Neural cell (in vitro differentiated cells): ENCODE results near the gene WDR49. TPM values are rescaled to one million over a fixed set of nuclear protein-coding genes. Genes with fewer than 3 reads are reported as not detected.

ENCODE experiments used
- H2AFZ ChIP-seq: fragments of 200-600, 300-800 bp; sonication (generic), shearing (Covaris generic); 2 replicates; pipeline ENCODE4 v1.6.0; 2014; ENCODE audit warnings: low read depth, mild to moderate bottlenecking, antibody characterized with exemption, low read length, moderate library complexity
- H3F3A ChIP-seq: fragments of 200-600 bp; shearing (Covaris generic); 2 replicates; pipeline ENCODE4 v1.6.1; 2016; ENCODE audit warnings: mild to moderate bottlenecking, moderate library complexity, mixed read lengths, antibody characterized with exemption, low read length; ENCODE audit not compliant: insufficient read depth, poor library complexity, severe bottlenecking
- H3K27ac ChIP-seq: fragments of 200-600, 300-800 bp; sonication (generic), shearing (Covaris generic); 2 replicates; pipeline ENCODE4 v1.5.1; 2014; ENCODE audit warnings: mild to moderate bottlenecking, low read length, moderate library complexity
- H3K27me3 ChIP-seq: fragments of 300-800, 200-600 bp; sonication (generic), shearing (Covaris generic); 2 replicates; pipeline ENCODE4 v1.6.0; 2014; ENCODE audit warnings: mild to moderate bottlenecking, low read depth, low read length, moderate library complexity; ENCODE audit not compliant: insufficient read depth
- H3K36me3 ChIP-seq: fragments of 300-800, 200-600 bp; sonication (generic), shearing (Covaris generic); 2 replicates; pipeline ENCODE4 v1.5.1; 2014; ENCODE audit warnings: mild to moderate bottlenecking, antibody characterized with exemption, low read length, moderate library complexity; ENCODE audit not compliant: insufficient read depth
- H3K4me2 ChIP-seq: fragments of 300-800, 200-600 bp; sonication (generic), shearing (Covaris generic); 2 replicates; pipeline ENCODE4 v1.6.0; 2014; ENCODE audit warnings: mild to moderate bottlenecking, low read length
- H3K4me3 ChIP-seq: fragments of 300-800, 200-600 bp; sonication (generic), shearing (Covaris generic); 2 replicates; pipeline ENCODE4 v1.5.1; 2014; ENCODE audit warnings: mild to moderate bottlenecking, low read length, moderate library complexity
- H3K79me2 ChIP-seq: fragments of 200-600 bp; shearing (Covaris generic); replicated peaks from 2 replicates; pipeline ENCODE4 v1.6.0; 2014; ENCODE audit warnings: mild to moderate bottlenecking, low read length, moderate library complexity; ENCODE audit not compliant: insufficient read depth
- H3K9ac ChIP-seq: fragments of 300-800, 200-600 bp; sonication (generic), shearing (Covaris generic); 2 replicates; pipeline ENCODE4 v1.6.1; 2016; ENCODE audit warnings: mild to moderate bottlenecking, low read length, mixed read lengths
- H3K9me2 ChIP-seq: fragments of 200-600 bp; shearing (Covaris generic); 2 replicates; pipeline ENCODE4 v1.6.1; 2016; ENCODE audit warnings: mild to moderate bottlenecking, low read length, mixed read lengths; ENCODE audit not compliant: insufficient read depth
- H3K9me3 ChIP-seq: fragments of 200-600, 300-800 bp; sonication (generic), shearing (Covaris generic); 2 replicates; pipeline ENCODE4 v1.6.1; 2016; ENCODE audit warnings: mild to moderate bottlenecking, mixed run types, low read length, moderate library complexity, mixed read lengths
- H4K20me1 ChIP-seq: fragments of 200-600 bp; shearing (Covaris generic); 2 replicates; pipeline ENCODE4 v1.6.1; 2016; ENCODE audit warnings: mild to moderate bottlenecking, mixed run types; ENCODE audit not compliant: insufficient read depth
- EP300 ChIP-seq: fragments of 450-650 bp; conservative IDR thresholded peaks from 2 replicates; pipeline ENCODE4 v1.6.1; 2014; ENCODE audit warnings: antibody characterized with exemption, mild to moderate bottlenecking, moderate library complexity; ENCODE audit not compliant: poor library complexity, severe bottlenecking
- EZH2 ChIP-seq: fragments of 200-600, 300-800 bp; shearing (Covaris generic), sonication (generic); IDR thresholded peaks from 2 replicates; pipeline ENCODE4 v1.6.1; 2014; ENCODE audit warnings: antibody characterized with exemption, low read length, borderline replicate concordance, mild to moderate bottlenecking; ENCODE audit not compliant: insufficient read depth, poor library complexity, severe bottlenecking
- MXI1 ChIP-seq: fragments of 450-650 bp; conservative IDR thresholded peaks from 2 replicates; pipeline ENCODE4 v1.6.1; 2014; ENCODE audit warnings: antibody characterized with exemption, mild to moderate bottlenecking; ENCODE audit not compliant: poor library complexity, severe bottlenecking
- POLR2AphosphoS5 ChIP-seq: IDR thresholded peaks from 2 replicates; pipeline ENCODE4 v1.6.1; 2012
- RAD21 ChIP-seq: fragments of 450-650 bp; conservative IDR thresholded peaks from 2 replicates; pipeline ENCODE4 v1.6.1; 2014; ENCODE audit warnings: antibody characterized with exemption, mild to moderate bottlenecking, moderate library complexity
- SMC3 ChIP-seq: fragments of 450-650 bp; conservative IDR thresholded peaks from 2 replicates; pipeline ENCODE4 v1.6.1; 2014; ENCODE audit warnings: antibody characterized with exemption, mild to moderate bottlenecking, moderate library complexity; ENCODE audit not compliant: poor library complexity
- TAF1 ChIP-seq: IDR thresholded peaks from 2 replicates; pipeline ENCODE4 v1.6.1; 2012; ENCODE audit warnings: low read depth
- polyA plus RNA-seq: library from polyadenylated mRNA; depleted of rRNA; stranded (reverse); fragments of >200 nt; gene quantifications from 2 replicates; pipeline ENCODE4 v1.2.3, GENCODE V29; 2014
- TF ChIP-seq, protein P1 (sequence below): IDR thresholded peaks from 2 replicates; pipeline ENCODE4 v1.6.1; 2012; ENCODE audit warnings: borderline replicate concordance
- TF ChIP-seq, protein P2 (sequence below): fragments of 450-650 bp; IDR thresholded peaks from 2 replicates; pipeline ENCODE4 v1.5.1; 2014; ENCODE audit warnings: antibody characterized with exemption, mild to moderate bottlenecking, moderate library complexity; ENCODE audit not compliant: poor library complexity, severe bottlenecking

Gene WDR49
- polyA plus RNA-seq, 1 donor from 2014 or later: 1.1 TPM

DNA sequence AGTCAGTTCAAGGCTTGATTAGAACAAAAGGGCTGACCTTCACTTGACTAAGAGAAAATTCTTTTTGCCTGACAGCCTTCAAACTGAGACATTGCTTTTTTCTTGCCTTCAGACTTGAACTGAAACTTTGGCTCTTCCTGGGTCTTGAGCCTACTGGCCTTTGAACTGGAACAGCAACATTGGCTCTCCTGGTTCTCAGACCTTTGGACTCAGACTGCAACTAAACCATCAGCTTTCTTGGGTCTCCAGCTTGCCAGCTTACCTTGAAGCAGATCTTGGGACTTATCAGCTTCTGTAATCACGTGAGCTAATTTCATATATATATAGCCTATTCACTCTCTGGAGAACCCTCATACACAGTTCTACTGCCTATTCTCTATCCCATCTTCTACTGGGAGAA, 19.5 kb upstream of the WDR49 start (continued):
- TF ChIP-seq RAD21: no peak

DNA sequence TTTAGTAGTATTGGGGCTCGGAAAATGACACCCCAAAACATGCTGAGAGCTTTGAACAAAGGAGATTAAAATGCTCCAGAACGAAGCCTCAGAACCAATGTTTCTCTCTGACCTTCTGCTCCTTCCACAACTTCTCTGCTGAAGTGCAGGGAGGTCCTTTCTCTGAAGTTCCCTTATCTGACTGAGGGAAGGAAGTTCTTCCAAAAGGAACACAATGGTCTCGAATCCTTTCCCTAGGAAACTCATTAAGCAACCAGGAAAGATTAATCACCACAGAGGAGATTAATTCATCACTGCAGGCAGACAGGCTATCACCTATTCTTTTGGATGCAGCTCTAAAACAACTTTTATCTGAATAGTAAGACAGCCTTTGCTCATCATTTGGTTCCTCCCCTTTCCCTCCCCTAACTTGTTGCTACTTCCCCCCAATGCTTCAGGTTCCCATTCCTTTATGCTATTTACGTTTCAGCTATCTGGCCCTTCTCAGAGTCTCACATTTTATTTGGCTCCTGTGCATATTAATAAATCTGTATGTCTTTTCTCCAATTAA, 18.2 kb upstream of the WDR49 start:
- H3K79me2 ChIP-seq: no peaks in the 10 kb centered on the region
- H4K20me1 ChIP-seq: no peaks in the 10 kb centered on the region
- no peaks in the 10 kb centered on the region for H3K9me2 ChIP-seq
- no peak overlapping the region for H3K9ac ChIP-seq
- no peak overlapping the region for H2AFZ ChIP-seq
- no peak overlapping the region for H3K4me3 ChIP-seq
- TF ChIP-seq SMC3 (no peak), MXI1 (no peak), RAD21 (no peak), TAF1 (no peak), EP300 (no peak), EZH2 (no peak), POLR2AphosphoS5 (no peak)
- TF ChIP-seq, protein P1, sequence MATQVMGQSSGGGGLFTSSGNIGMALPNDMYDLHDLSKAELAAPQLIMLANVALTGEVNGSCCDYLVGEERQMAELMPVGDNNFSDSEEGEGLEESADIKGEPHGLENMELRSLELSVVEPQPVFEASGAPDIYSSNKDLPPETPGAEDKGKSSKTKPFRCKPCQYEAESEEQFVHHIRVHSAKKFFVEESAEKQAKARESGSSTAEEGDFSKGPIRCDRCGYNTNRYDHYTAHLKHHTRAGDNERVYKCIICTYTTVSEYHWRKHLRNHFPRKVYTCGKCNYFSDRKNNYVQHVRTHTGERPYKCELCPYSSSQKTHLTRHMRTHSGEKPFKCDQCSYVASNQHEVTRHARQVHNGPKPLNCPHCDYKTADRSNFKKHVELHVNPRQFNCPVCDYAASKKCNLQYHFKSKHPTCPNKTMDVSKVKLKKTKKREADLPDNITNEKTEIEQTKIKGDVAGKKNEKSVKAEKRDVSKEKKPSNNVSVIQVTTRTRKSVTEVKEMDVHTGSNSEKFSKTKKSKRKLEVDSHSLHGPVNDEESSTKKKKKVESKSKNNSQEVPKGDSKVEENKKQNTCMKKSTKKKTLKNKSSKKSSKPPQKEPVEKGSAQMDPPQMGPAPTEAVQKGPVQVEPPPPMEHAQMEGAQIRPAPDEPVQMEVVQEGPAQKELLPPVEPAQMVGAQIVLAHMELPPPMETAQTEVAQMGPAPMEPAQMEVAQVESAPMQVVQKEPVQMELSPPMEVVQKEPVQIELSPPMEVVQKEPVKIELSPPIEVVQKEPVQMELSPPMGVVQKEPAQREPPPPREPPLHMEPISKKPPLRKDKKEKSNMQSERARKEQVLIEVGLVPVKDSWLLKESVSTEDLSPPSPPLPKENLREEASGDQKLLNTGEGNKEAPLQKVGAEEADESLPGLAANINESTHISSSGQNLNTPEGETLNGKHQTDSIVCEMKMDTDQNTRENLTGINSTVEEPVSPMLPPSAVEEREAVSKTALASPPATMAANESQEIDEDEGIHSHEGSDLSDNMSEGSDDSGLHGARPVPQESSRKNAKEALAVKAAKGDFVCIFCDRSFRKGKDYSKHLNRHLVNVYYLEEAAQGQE: no peak
- TF ChIP-seq, protein P2, sequence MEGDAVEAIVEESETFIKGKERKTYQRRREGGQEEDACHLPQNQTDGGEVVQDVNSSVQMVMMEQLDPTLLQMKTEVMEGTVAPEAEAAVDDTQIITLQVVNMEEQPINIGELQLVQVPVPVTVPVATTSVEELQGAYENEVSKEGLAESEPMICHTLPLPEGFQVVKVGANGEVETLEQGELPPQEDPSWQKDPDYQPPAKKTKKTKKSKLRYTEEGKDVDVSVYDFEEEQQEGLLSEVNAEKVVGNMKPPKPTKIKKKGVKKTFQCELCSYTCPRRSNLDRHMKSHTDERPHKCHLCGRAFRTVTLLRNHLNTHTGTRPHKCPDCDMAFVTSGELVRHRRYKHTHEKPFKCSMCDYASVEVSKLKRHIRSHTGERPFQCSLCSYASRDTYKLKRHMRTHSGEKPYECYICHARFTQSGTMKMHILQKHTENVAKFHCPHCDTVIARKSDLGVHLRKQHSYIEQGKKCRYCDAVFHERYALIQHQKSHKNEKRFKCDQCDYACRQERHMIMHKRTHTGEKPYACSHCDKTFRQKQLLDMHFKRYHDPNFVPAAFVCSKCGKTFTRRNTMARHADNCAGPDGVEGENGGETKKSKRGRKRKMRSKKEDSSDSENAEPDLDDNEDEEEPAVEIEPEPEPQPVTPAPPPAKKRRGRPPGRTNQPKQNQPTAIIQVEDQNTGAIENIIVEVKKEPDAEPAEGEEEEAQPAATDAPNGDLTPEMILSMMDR: no peak
- H3K27me3 ChIP-seq: no peaks in the 10 kb centered on the region
- no peaks in the 10 kb centered on the region for H3K9me3 ChIP-seq
- no peak overlapping the region for H3K27ac ChIP-seq
- H3F3A ChIP-seq: no peaks in the 10 kb centered on the region
- H3K4me2 ChIP-seq: no peak overlapping the region
- peaks cover 3% of the 10 kb centered on the region for H3K36me3 ChIP-seq

DNA sequence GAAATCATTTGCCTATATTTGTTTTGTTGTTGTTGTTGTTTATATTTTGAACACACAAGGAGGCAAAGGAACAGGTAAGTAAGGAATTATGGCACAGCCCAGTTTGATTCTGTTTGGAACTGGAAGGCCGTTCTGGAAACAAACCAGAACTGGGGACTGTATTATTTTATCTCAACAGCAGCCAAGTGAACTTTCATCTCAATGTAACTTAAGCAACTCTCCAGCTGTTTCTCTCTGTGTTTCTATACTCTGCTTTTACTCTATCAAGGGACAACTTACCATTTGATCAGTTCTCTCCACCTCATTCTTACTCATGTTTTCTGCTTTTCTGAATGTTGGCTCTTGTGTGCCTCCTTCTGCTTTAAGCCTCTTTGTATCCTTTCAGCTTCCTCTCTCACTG, 16.0 kb upstream of the WDR49 start:
- Histone ChIP-seq H4K20me1 (no peaks in the 10 kb centered on the region), H3K4me2 (no peak overlapping the region), H3K4me3 (no peak overlapping the region), H3K9me2 (no peaks in the 10 kb centered on the region), H3K27me3 (no peaks in the 10 kb centered on the region), H3F3A (no peaks in the 10 kb centered on the region), H3K36me3 (no peaks in the 10 kb centered on the region), H3K27ac (no peak overlapping the region), H3K79me2 (no peaks in the 10 kb centered on the region), H3K9ac (no peak overlapping the region), H3K9me3 (no peaks in the 10 kb centered on the region), H2AFZ (no peak overlapping the region)
- TF ChIP-seq EZH2 (no peak), MXI1 (no peak), RAD21 (no peak), POLR2AphosphoS5 (no peak), EP300 (no peak), TAF1 (no peak), SMC3 (no peak)
- TF ChIP-seq, protein P2: no peak
- TF ChIP-seq, protein P1: no peak
